Loucy (cell line): Measurements from ENCODE around the gene SLC6A18.

Source experiments
- H2AFZ ChIP-seq: fragments of 200-600 bp; sonication (generic); 2 replicates; pipeline ENCODE4 v1.6.0; 2016; ENCODE audit warnings: antibody characterized with exemption, mild to moderate bottlenecking, low read length, moderate library complexity
- H3F3A ChIP-seq: fragments of 200-600 bp; 2 replicates; pipeline ENCODE4 v1.6.0; 2016; ENCODE audit warnings: antibody characterized with exemption, low read depth, mild to moderate bottlenecking
- H3K27me3 ChIP-seq: fragments of 200-600 bp; sonication (generic); 2 replicates; pipeline ENCODE4 v1.6.1; 2014; ENCODE audit warnings: low read length, mild to moderate bottlenecking; ENCODE audit not compliant: insufficient read depth, poor library complexity, severe bottlenecking
- H3K36me3 ChIP-seq: fragments of 200-600 bp; sonication (generic); 2 replicates; pipeline ENCODE4 v1.6.1; 2016; ENCODE audit warnings: low read length; ENCODE audit not compliant: insufficient read depth
- H3K4me1 ChIP-seq: fragments of 200-600 bp; sonication (generic); 2 replicates; pipeline ENCODE4 v1.5.1; 2014; ENCODE audit warnings: low read length, mild to moderate bottlenecking; ENCODE audit not compliant: insufficient read depth, poor library complexity, severe bottlenecking
- H3K4me2 ChIP-seq: fragments of 200-600 bp; sonication (generic); 2 replicates; pipeline ENCODE4 v1.6.0; 2014; ENCODE audit warnings: antibody characterized with exemption, low read length, low read depth, mild to moderate bottlenecking; ENCODE audit not compliant: poor library complexity, severe bottlenecking
- H3K4me3 ChIP-seq: fragments of 200-600 bp; sonication (generic); 2 replicates; pipeline ENCODE4 v1.5.1; 2014; ENCODE audit warnings: low read length, mild to moderate bottlenecking, mixed read lengths; ENCODE audit not compliant: poor library complexity, severe bottlenecking
- H3K79me2 ChIP-seq: fragments of 200-600 bp; sonication (generic); 2 replicates; pipeline ENCODE4 v1.6.1; 2014; ENCODE audit warnings: low read length; ENCODE audit not compliant: insufficient read depth
- H3K9ac ChIP-seq: fragments of 200-600 bp; sonication (generic); 2 replicates; pipeline ENCODE4 v1.6.0; 2014; ENCODE audit warnings: mild to moderate bottlenecking, low read depth, low read length, moderate library complexity; ENCODE audit not compliant: poor library complexity, severe bottlenecking
- H3K9me2 ChIP-seq: fragments of 200-600 bp; sonication (generic); replicated peaks from 2 replicates; pipeline ENCODE4 v1.6.1; 2016; ENCODE audit warnings: low read depth, low read length, mixed read lengths
- H3K9me3 ChIP-seq: fragments of 200-600 bp; sonication (generic); 2 replicates; pipeline ENCODE4 v1.6.1; 2014; ENCODE audit warnings: mild to moderate bottlenecking, antibody characterized with exemption, low read length, low read depth; ENCODE audit not compliant: insufficient read depth
- H4K20me1 ChIP-seq: fragments of 200-600 bp; sonication (generic); 2 replicates; pipeline ENCODE4 v1.6.0; 2014; ENCODE audit warnings: antibody characterized with exemption, low read length, mild to moderate bottlenecking; ENCODE audit not compliant: insufficient read depth, poor library complexity, severe bottlenecking
- EZH2phosphoT487 ChIP-seq: fragments of 200-600 bp; IDR thresholded peaks from 2 replicates; pipeline ENCODE4 v1.6.1; 2018; ENCODE audit warnings: antibody characterized with exemption, mild to moderate bottlenecking, moderate library complexity, borderline replicate concordance
- TF ChIP-seq, protein P1 (sequence below): fragments of 200-600 bp; sonication (generic); conservative IDR thresholded peaks from 2 replicates; pipeline ENCODE4 v1.5.1; 2014; ENCODE audit warnings: mild to moderate bottlenecking, antibody characterized with exemption, low read length

The SLC6A18 gene

GRCh38 chr5:1177826-1178528 lies 47.2 kb upstream of the SLC6A18 start:
- Histone ChIP-seq H3K9me3 (no peaks in the 10 kb centered on the region; the same call in 1 of the 2 replicates), H3K4me3 (no peak overlapping the region), H3K27me3 (no peaks in the 10 kb centered on the region), H3K4me1 (peaks cover 10% of the 10 kb centered on the region), H3K79me2 (no peaks in the 10 kb centered on the region; the same call in 1 of the 2 replicates), H2AFZ (no peak overlapping the region), H3F3A (no peaks in the 10 kb centered on the region; the same call in 1 of the 2 replicates), H4K20me1 (no peaks in the 10 kb centered on the region), H3K9me2 (no peaks in the 10 kb centered on the region), H3K4me2 (no peak overlapping the region), H3K36me3 (no peaks in the 10 kb centered on the region), H3K9ac (no peak overlapping the region)
- TF ChIP-seq EZH2phosphoT487, result no peak
- TF ChIP-seq, protein P1, sequence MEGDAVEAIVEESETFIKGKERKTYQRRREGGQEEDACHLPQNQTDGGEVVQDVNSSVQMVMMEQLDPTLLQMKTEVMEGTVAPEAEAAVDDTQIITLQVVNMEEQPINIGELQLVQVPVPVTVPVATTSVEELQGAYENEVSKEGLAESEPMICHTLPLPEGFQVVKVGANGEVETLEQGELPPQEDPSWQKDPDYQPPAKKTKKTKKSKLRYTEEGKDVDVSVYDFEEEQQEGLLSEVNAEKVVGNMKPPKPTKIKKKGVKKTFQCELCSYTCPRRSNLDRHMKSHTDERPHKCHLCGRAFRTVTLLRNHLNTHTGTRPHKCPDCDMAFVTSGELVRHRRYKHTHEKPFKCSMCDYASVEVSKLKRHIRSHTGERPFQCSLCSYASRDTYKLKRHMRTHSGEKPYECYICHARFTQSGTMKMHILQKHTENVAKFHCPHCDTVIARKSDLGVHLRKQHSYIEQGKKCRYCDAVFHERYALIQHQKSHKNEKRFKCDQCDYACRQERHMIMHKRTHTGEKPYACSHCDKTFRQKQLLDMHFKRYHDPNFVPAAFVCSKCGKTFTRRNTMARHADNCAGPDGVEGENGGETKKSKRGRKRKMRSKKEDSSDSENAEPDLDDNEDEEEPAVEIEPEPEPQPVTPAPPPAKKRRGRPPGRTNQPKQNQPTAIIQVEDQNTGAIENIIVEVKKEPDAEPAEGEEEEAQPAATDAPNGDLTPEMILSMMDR, result no peak

GRCh38 chr5:1178529-1179382 lies 46.4 kb upstream of the SLC6A18 start:
- Histone ChIP-seq H4K20me1 (no peaks in the 10 kb centered on the region), H3K36me3 (no peaks in the 10 kb centered on the region), H3K79me2 (no peaks in the 10 kb centered on the region), H3K4me2 (no peak overlapping the region), H2AFZ (no peak overlapping the region), H3K4me3 (no peak overlapping the region), H3K9me3 (no peaks in the 10 kb centered on the region; the same call in 1 of the 2 replicates), H3K9me2 (no peaks in the 10 kb centered on the region), H3K9ac (no peak overlapping the region), H3K27me3 (no peaks in the 10 kb centered on the region), H3K4me1 (peaks cover 12% of the 10 kb centered on the region), H3F3A (no peaks in the 10 kb centered on the region)
- TF ChIP-seq, protein P1, result no peak
- TF ChIP-seq EZH2phosphoT487, result no peak

GRCh38 chr5:1179383-1179715 lies 45.8 kb upstream of the SLC6A18 start:
- no peak overlapping the region for H3K4me2 ChIP-seq
- H4K20me1 ChIP-seq, result no peaks in the 10 kb centered on the region
- H3K4me3 ChIP-seq, result no peak overlapping the region
- H3K9me3 ChIP-seq, result no peaks in the 10 kb centered on the region; the same call in 1 of the 2 replicates
- H3K79me2 ChIP-seq, result no peaks in the 10 kb centered on the region
- H3F3A ChIP-seq, result no peaks in the 10 kb centered on the region
- no peak for TF ChIP-seq EZH2phosphoT487
- TF ChIP-seq, protein P1, result no peak
- no peaks in the 10 kb centered on the region for H3K36me3 ChIP-seq
- H2AFZ ChIP-seq, result no peak overlapping the region
- no peaks in the 10 kb centered on the region for H3K9me2 ChIP-seq
- H3K4me1 ChIP-seq, result peaks cover 11% of the 10 kb centered on the region
- no peak overlapping the region for H3K9ac ChIP-seq
- H3K27me3 ChIP-seq, result no peaks in the 10 kb centered on the region
